ENCODE data around the gene CDKN1C.
"Not testable (repeated sequence)": the region's sequence is repeated elsewhere in the genome, so short reads cannot be mapped to it uniquely, and the experiment has no call there.

The CDKN1C gene

GRCh38 chr11:2922655-2923054 is 37.1 kb upstream of the CDKN1C start:
- DNase-seq: no peak

GRCh38 chr11:2921742-2922493 is 36.3 kb upstream of the CDKN1C start:
- no peak for DNase-seq

GRCh38 chr11:2921261-2921660 is 35.7 kb upstream of the CDKN1C start:
- no peak for DNase-seq

GRCh38 chr11:2920343-2920742 is 34.8 kb upstream of the CDKN1C start:
- DNase-seq: no peak

GRCh38 chr11:2919837-2920236 is 34.3 kb upstream of the CDKN1C start:
- no peak for DNase-seq

GRCh38 chr11:2919188-2919587 is 33.6 kb upstream of the CDKN1C start:
- DNase-seq: no peak

- DNase-seq: no peak
Measured at GRCh38 chr11:2917842-2918490, 32.4 kb upstream of the CDKN1C start.

- no peak for DNase-seq
Measured at GRCh38 chr11:2916892-2917645, 31.5 kb upstream of the CDKN1C start.

GRCh38 chr11:2916114-2916891 is 30.7 kb upstream of the CDKN1C start:
- DNase-seq: no peak

- no peak for DNase-seq
Measured at GRCh38 chr11:2915473-2915872, 29.9 kb upstream of the CDKN1C start.

GRCh38 chr11:2914455-2915195 is 29.1 kb upstream of the CDKN1C start:
- no peak for DNase-seq

GRCh38 chr11:2913776-2914175 is 28.2 kb upstream of the CDKN1C start:
- no peak for DNase-seq

- no peak for DNase-seq
Measured at GRCh38 chr11:2913019-2913431, 27.4 kb upstream of the CDKN1C start.

GRCh38 chr11:2912498-2912897 is 26.9 kb upstream of the CDKN1C start:
- no peak for DNase-seq

- no peak for DNase-seq
Measured at GRCh38 chr11:2911785-2912391, 26.3 kb upstream of the CDKN1C start.

- no peak for DNase-seq
Measured at GRCh38 chr11:2911088-2911784, 25.7 kb upstream of the CDKN1C start.

- no peak for DNase-seq
Measured at GRCh38 chr11:2910401-2910955, 24.9 kb upstream of the CDKN1C start.

GRCh38 chr11:2909133-2909902 is 23.7 kb upstream of the CDKN1C start:
- no peak for DNase-seq

GRCh38 chr11:2908130-2908529 is 22.6 kb upstream of the CDKN1C start:
- DNase-seq: no peak

GRCh38 chr11:2905299-2905698 is 19.7 kb upstream of the CDKN1C start:
- not testable (repeated sequence) for DNase-seq
